ENCODE data around the gene P2RX5. TPM values are rescaled to one million over a fixed set of nuclear protein-coding genes. Genes with fewer than 3 reads are reported as not detected.

P2RX5 gene, protein sequence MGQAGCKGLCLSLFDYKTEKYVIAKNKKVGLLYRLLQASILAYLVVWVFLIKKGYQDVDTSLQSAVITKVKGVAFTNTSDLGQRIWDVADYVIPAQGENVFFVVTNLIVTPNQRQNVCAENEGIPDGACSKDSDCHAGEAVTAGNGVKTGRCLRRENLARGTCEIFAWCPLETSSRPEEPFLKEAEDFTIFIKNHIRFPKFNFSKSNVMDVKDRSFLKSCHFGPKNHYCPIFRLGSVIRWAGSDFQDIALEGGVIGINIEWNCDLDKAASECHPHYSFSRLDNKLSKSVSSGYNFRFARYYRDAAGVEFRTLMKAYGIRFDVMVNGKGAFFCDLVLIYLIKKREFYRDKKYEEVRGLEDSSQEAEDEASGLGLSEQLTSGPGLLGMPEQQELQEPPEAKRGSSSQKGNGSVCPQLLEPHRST
- total RNA-seq = 5.4 TPM

DNA sequence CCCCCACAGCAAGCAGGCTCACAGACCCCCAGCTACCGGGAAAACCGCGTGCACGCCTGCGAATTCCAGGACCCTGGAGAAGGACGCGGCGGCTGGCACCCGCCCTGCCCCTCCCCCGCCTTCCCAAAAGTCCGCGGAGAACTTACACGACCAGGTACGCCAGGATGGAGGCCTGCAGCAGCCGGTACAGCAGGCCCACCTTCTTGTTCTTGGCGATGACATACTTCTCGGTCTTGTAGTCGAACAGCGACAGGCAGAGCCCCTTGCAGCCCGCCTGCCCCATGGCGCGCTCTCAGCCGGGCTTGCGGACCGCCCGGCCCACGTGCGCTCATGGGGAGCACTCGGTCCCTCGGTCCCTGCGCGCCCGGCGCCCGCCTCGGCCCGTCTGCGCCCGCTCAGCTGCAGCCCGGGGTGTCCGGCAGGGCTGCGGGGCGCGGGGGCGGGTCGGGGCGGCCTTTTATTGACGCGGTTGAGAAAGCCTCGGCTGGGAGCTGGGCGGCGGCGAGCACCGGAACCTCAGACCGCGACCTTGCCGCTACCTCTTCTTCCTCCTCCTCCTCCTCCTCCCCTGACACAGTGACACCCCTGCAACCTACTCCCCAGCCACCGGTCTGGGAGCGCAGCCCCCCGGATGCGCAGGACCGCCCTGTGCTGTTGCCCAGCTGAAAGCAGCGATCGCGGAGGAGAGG lies at the start of gene P2RX5:
TSS of gene P2RX5 (minus strand) at position 433 of the 689 bp plus-strand sequence. CDS start at position 283, 150 bp downstream.

DNA sequence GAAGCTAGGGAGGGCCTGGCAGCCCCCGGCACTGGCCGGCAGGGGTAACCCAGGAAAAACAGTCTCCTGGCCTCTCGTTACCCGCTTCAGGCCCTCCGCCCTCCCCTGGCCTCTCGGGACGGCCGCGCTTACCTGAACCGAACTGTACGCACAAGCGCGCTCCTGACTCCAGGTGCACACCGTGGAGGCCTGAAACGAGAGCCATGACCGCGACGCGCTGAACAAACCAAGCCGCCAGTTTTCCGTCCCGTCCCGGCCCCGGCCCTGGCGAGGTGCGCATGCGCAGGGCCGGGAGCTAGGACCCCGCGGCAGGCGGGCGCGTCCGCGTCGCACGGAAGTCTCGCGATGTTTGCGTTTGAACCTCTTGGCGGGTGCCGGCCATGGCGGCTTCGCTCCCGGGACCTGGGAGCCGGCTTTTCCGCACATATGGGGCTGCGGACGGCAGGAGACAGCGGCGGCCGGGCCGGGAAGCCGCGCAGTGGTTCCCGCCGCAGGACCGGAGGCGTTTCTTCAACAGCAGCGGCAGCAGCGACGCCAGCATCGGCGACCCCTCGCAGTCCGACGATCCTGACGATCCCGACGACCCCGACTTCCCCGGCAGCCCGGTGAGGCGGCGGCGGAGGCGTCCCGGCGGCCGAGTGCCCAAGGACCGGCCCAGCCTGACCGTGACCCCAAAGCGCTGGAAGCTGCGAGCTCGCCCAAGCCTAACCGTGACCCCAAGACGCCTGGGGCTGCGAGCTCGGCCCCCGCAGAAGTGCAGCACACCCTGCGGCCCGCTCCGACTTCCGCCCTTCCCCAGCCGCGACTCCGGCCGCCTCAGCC lies 27.8 kb upstream of the P2RX5 start, which contains the start of gene HASPIN:
TSS of gene HASPIN (plus strand) at position 348 of the 822 bp plus-strand sequence. CDS start at position 381, 33 bp downstream.

DNA sequence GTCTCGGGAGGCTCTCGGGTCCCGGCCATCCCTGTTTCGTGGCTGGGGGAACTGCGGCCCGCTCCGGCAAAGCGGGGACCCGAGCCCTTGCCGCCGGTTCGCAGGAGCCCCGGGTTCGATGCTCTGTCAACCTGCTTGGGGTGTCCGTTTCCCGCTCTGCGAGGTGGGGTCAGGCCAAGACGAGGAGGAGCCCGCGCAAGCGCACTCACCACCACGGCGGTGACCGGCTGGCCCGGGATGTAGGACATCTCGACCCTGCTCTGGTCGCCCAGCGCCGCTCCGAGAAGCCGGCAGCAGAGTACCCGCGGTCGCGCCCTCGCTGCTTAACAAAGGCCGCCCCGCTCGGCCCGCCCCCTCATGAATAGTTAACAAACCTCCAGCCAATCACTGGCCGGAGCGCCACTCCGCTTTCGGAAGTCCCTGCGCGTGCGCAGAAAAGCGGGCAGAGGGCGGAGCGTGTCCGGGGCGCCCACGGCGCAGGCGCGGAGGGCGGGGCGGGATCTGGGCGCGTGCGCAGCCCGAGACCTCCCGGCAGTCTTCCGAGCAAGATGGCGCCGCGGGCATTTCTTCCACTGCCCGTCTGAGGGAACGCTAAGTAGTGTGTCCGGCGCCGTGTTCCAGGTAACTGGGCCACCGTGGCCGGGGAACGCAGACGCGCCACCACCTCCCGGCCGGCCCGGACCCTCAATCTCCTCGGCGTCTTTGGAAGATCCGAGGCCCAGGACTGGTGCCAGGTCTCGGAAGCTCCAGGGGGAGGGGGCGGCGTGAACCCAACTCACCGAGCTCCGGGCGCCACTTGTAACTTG lies 27.5 kb downstream of the P2RX5 start, which contains the start of the genes EMC6 and TAX1BP3:
TSS of gene EMC6 (plus strand) at position 534 of the 806 bp plus-strand sequence. CDS start 335 bp downstream, outside the sequence.
TSS of gene TAX1BP3 (minus strand) at position 300 of the 806 bp plus-strand sequence. CDS start at position 248, 52 bp downstream.

DNA sequence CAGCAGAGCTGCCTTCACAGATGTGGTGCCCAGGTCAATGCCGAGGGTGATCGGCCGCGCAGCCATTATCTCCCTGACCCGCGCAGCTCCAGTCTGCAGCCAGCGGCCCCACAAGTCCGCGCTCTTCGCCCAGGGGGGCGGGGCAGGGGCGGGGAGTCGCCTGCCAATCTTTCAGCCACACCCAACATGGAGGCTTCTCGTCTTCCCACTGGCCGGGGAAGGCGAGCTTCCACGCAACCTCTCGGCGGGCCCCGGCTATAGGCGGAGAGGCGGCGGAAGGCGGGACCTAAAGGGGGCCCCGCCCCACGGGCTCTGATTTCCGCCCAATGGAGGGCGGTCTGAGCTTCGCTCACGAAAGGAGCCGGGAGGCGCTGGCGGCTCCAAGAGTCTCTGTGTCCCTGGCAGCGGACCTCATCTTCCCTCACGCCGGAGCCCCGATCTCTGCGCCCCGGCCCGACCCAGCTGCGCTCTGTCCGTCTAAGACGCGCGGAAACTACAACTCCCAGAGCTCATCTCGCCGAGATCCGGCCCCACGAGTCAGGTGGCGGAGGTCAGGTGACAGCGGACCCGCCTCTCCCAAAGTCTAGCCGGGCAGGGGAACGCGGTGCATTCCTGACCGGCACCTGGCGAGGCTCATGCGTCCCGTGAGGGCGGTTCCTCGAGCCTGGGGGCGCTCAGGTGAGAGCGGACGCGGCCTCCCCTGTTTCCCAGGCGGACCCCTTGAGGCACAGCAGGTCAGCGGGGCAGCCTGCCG lies 59.6 kb downstream of the P2RX5 start, which contains the start of the genes CTNS and SHPK:
TSS of gene CTNS (plus strand) at position 607 of the 754 bp plus-strand sequence. CDS start 3,447 bp downstream, outside the sequence.
TSS of gene SHPK (minus strand) at position 97 of the 754 bp plus-strand sequence. CDS start at position 66, 31 bp downstream.

Other genes starting within 250 kb of the P2RX5 start
- gene SPATA22, start 224.3 kb downstream of the P2RX5 start, total RNA-seq = 0.35 TPM
- 19.1 TPM for gene ASPA, start 220.2 kb downstream of the P2RX5 start, total RNA-seq
- gene TRPV3, start 138.3 kb downstream of the P2RX5 start, total RNA-seq = 0.64 TPM
- 11.6 TPM for gene TRPV1, start 86.7 kb downstream of the P2RX5 start, total RNA-seq
- gene SHPK, start 59.9 kb downstream of the P2RX5 start, total RNA-seq = 22.8 TPM
- gene CTNS, start 59.4 kb downstream of the P2RX5 start, total RNA-seq = 20.3 TPM
- 77.0 TPM for gene TAX1BP3, start 27.6 kb downstream of the P2RX5 start, total RNA-seq
- gene EMC6, start 27.3 kb downstream of the P2RX5 start, total RNA-seq = 18.6 TPM
- gene HASPIN, start 27.7 kb upstream of the P2RX5 start, total RNA-seq = 4.2 TPM
- gene ITGAE, start 105.0 kb upstream of the P2RX5 start, total RNA-seq = 14.5 TPM
- gene NCBP3, start 150.1 kb upstream of the P2RX5 start, total RNA-seq = 32.3 TPM
- gene CAMKK1, start 196.9 kb upstream of the P2RX5 start, total RNA-seq = 3.5 TPM
- 4.3 TPM for gene P2RX1, start 220.3 kb upstream of the P2RX5 start, total RNA-seq